Astrocyte (in vitro differentiated cells and primary cell): ENCODE results near the gene CCDC116. TPM values are rescaled to one million over a fixed set of nuclear protein-coding genes. Genes with fewer than 3 reads are reported as not detected.
A peak's percentile ranks its signal among the peaks of the same experiment; 100 is the strongest.

ENCODE experiments used
- DNase-seq: peaks from one replicate; pipeline ENCODE4 v3.0.0-alpha.2; 2010; ENCODE audit warnings: low read depth
- FAIRE-seq: peaks from 2 replicates; lab custom pipeline; 2011; peaks lifted over from hg19 to GRCh38; lab: Jason Lieb, UNC
- H2AFZ ChIP-seq: 2 replicates; pipeline ENCODE4 v1.6.0; 2012; ENCODE audit warnings: low read depth, low read length, inconsistent platforms
- H3K27ac ChIP-seq: 2 replicates; pipeline ENCODE4 v1.5.1; 2011; ENCODE audit warnings: low read depth, low read length, inconsistent platforms
- H3K27me3 ChIP-seq: 2 replicates; pipeline ENCODE4 v1.6.0; 2011; ENCODE audit warnings: low read length, inconsistent platforms; ENCODE audit not compliant: insufficient read depth
- H3K36me3 ChIP-seq: 2 replicates; pipeline ENCODE4 v1.5.1; 2011; ENCODE audit warnings: low read length, inconsistent platforms; ENCODE audit not compliant: insufficient read depth
- H3K4me1 ChIP-seq: 2 replicates; pipeline ENCODE4 v1.5.1; 2011; ENCODE audit warnings: low read length, inconsistent platforms; ENCODE audit not compliant: insufficient read depth
- H3K4me2 ChIP-seq: 2 replicates; pipeline ENCODE4 v1.6.0; 2012; ENCODE audit warnings: low read length, inconsistent platforms
- H3K4me3 ChIP-seq: 2 replicates; pipeline ENCODE4 v1.5.1; 2011; ENCODE audit warnings: low read depth, mild to moderate bottlenecking, low read length, inconsistent platforms; ENCODE audit not compliant: insufficient read depth
- H3K79me2 ChIP-seq: 2 replicates; pipeline ENCODE4 v1.6.0; 2012; ENCODE audit warnings: mild to moderate bottlenecking, low read length, inconsistent platforms; ENCODE audit not compliant: insufficient read depth
- H3K9ac ChIP-seq: 2 replicates; pipeline ENCODE4 v1.6.0; 2012; ENCODE audit warnings: mild to moderate bottlenecking, low read length, inconsistent platforms
- H3K9me3 ChIP-seq: 2 replicates; pipeline ENCODE4 v1.5.1; 2012; ENCODE audit warnings: low read depth, mild to moderate bottlenecking, low read length, inconsistent platforms; ENCODE audit not compliant: insufficient read depth
- H4K20me1 ChIP-seq: 2 replicates; pipeline ENCODE4 v1.6.0; 2012; ENCODE audit warnings: low read length, inconsistent platforms; ENCODE audit not compliant: insufficient read depth
- H3K27ac Mint-ChIP-seq: one replicate; pipeline ENCODE4 v1.8.0; 2021; ENCODE audit warnings: mild to moderate bottlenecking, mixed read lengths; ENCODE audit not compliant: unreplicated experiment
- H3K27me3 Mint-ChIP-seq: one replicate; pipeline ENCODE4 v1.8.0; 2021; ENCODE audit warnings: low read depth, mixed read lengths; ENCODE audit not compliant: unreplicated experiment
- H3K36me3 Mint-ChIP-seq: one replicate; pipeline ENCODE4 v1.8.0; 2021; ENCODE audit warnings: low read depth, mixed read lengths; ENCODE audit not compliant: unreplicated experiment
- H3K4me1 Mint-ChIP-seq: one replicate; pipeline ENCODE4 v1.8.0; 2021; ENCODE audit warnings: low read depth, mixed read lengths; ENCODE audit not compliant: unreplicated experiment
- H3K4me3 Mint-ChIP-seq: one replicate; pipeline ENCODE4 v1.8.0; 2021; ENCODE audit warnings: mild to moderate bottlenecking, moderate library complexity, mixed read lengths; ENCODE audit not compliant: unreplicated experiment
- H3K9me3 Mint-ChIP-seq: one replicate; pipeline ENCODE4 v1.8.0; 2021; ENCODE audit warnings: mild to moderate bottlenecking, mixed read lengths; ENCODE audit not compliant: unreplicated experiment
- EZH2 ChIP-seq: IDR thresholded peaks from 2 replicates; pipeline ENCODE4 v1.6.1; 2012; ENCODE audit warnings: mild to moderate bottlenecking, low read length, inconsistent platforms; ENCODE audit not compliant: insufficient read depth
- total RNA-seq: library from RNA; stranded (reverse); gene quantifications from 2 replicates; pipeline ENCODE4 v1.2.1, GENCODE V29; 2021
- TF ChIP-seq, protein P1 (sequence below): IDR thresholded peaks from 2 replicates; pipeline ENCODE4 v1.5.1; 2011; ENCODE audit warnings: low read depth, mild to moderate bottlenecking, inconsistent platforms, low read length, moderate library complexity; ENCODE audit not compliant: insufficient read depth

The CCDC116 gene
- total RNA-seq, 1 donor from 2014 or later: 0.11 TPM

DNA sequence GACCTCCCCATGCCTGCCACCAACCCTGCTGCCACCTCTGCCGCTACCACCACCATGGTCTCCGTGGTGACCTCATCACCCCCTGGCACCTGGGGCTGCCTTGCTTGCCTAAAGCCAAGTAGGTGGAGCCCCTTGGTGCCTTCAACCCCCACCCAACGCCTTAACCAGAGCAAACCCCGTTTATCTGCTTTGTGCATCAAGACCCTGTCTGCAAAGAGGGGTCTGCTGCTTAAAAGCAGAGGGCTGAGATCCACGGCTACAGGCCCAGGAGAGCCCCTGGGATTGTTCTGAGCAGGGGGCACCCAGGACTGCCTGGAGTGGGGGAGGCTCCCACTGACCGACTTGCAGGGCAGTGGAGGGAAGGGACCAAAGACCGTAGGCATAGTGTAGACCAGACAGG lies 28.3 kb downstream of the CCDC116 start:
- no peak overlapping the region for H3K9ac ChIP-seq
- no peaks in the 10 kb centered on the region for H3K36me3 Mint-ChIP-seq
- no peak overlapping the region for H3K27ac Mint-ChIP-seq
- DNase-seq (no peak), FAIRE-seq (no peak)
- H3K27ac ChIP-seq: no peak overlapping the region
- no peaks in the 10 kb centered on the region for H4K20me1 ChIP-seq
- TF ChIP-seq EZH2: no peak
- TF ChIP-seq, protein P1, sequence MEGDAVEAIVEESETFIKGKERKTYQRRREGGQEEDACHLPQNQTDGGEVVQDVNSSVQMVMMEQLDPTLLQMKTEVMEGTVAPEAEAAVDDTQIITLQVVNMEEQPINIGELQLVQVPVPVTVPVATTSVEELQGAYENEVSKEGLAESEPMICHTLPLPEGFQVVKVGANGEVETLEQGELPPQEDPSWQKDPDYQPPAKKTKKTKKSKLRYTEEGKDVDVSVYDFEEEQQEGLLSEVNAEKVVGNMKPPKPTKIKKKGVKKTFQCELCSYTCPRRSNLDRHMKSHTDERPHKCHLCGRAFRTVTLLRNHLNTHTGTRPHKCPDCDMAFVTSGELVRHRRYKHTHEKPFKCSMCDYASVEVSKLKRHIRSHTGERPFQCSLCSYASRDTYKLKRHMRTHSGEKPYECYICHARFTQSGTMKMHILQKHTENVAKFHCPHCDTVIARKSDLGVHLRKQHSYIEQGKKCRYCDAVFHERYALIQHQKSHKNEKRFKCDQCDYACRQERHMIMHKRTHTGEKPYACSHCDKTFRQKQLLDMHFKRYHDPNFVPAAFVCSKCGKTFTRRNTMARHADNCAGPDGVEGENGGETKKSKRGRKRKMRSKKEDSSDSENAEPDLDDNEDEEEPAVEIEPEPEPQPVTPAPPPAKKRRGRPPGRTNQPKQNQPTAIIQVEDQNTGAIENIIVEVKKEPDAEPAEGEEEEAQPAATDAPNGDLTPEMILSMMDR: no peak
- H3K4me3 ChIP-seq: no peak overlapping the region
- H2AFZ ChIP-seq: no peak overlapping the region
- H3K79me2 ChIP-seq: no peaks in the 10 kb centered on the region
- no peak overlapping the region for H3K4me2 ChIP-seq
- H3K4me1 ChIP-seq: peaks cover 7% of the 10 kb centered on the region
- no peak overlapping the region for H3K4me3 Mint-ChIP-seq
- peaks cover 16% of the 10 kb centered on the region for H3K27me3 Mint-ChIP-seq
- no peaks in the 10 kb centered on the region for H3K9me3 Mint-ChIP-seq
- no peaks in the 10 kb centered on the region for H3K9me3 ChIP-seq
- no peaks in the 10 kb centered on the region for H3K36me3 ChIP-seq
- H3K27me3 ChIP-seq: no peaks in the 10 kb centered on the region
- no peaks in the 10 kb centered on the region for H3K4me1 Mint-ChIP-seq

DNA sequence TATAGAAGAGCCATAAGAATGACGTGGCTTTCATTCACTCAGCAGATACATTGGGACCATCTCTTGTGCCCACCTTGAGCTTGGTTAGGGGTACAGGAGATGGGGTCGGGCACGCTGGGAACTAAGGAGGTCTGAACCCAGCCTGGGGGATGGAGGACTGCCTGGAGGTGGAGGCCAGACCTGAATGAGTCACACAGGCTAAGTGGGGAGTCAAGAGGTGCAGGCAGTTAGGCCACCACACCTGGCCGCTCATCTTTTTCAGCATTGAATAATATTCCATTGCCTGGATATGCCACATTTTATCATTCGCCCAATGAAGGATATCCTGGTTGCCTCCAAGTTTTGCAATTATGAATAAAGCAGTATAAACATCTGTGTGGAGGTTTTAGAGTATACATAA lies 29.4 kb downstream of the CCDC116 start:
- H4K20me1 ChIP-seq: no peaks in the 10 kb centered on the region
- no peaks in the 10 kb centered on the region for H3K36me3 Mint-ChIP-seq
- FAIRE-seq (no peak), DNase-seq (no peak)
- no peaks in the 10 kb centered on the region for H3K9me3 ChIP-seq
- H3K27ac Mint-ChIP-seq: no peak overlapping the region
- no peaks in the 10 kb centered on the region for H3K9me3 Mint-ChIP-seq
- no peak overlapping the region for H2AFZ ChIP-seq
- no peak overlapping the region for H3K27ac ChIP-seq
- H3K4me1 Mint-ChIP-seq: peaks cover 2% of the 10 kb centered on the region
- no peaks in the 10 kb centered on the region for H3K36me3 ChIP-seq
- H3K4me2 ChIP-seq: no peak overlapping the region
- no peaks in the 10 kb centered on the region for H3K27me3 ChIP-seq
- H3K4me3 ChIP-seq: no peak overlapping the region
- peaks cover 13% of the 10 kb centered on the region for H3K27me3 Mint-ChIP-seq
- H3K4me3 Mint-ChIP-seq: no peak overlapping the region
- H3K9ac ChIP-seq: no peak overlapping the region
- peaks cover 6% of the 10 kb centered on the region for H3K4me1 ChIP-seq
- peaks cover 9% of the 10 kb centered on the region for H3K79me2 ChIP-seq
- TF ChIP-seq EZH2: no peak
- TF ChIP-seq, protein P1: no peak

- no peaks in the 10 kb centered on the region for H3K9me3 ChIP-seq
- H3K4me3 ChIP-seq: no peak overlapping the region
- no peaks in the 10 kb centered on the region for H3K27me3 ChIP-seq
- H3K9ac ChIP-seq: no peak overlapping the region
- H2AFZ ChIP-seq: no peak overlapping the region
- no peak overlapping the region for H3K27ac ChIP-seq
- Mint-ChIP-seq H3K27ac (no peak overlapping the region), H3K27me3 (peaks cover 12% of the 10 kb centered on the region), H3K36me3 (peaks cover 2% of the 10 kb centered on the region), H3K4me3 (peak overlapping the region; percentile 60), H3K9me3 (no peaks in the 10 kb centered on the region), H3K4me1 (peaks cover 4% of the 10 kb centered on the region)
- H4K20me1 ChIP-seq: no peaks in the 10 kb centered on the region
- no peak for FAIRE-seq
- H3K4me2 ChIP-seq: no peak overlapping the region
- TF ChIP-seq, protein P1: no peak
- no peak for TF ChIP-seq EZH2
- no peaks in the 10 kb centered on the region for H3K36me3 ChIP-seq
- H3K79me2 ChIP-seq: peaks cover 18% of the 10 kb centered on the region
- no peak for DNase-seq
- no peaks in the 10 kb centered on the region for H3K4me1 ChIP-seq
These were observed 31.2 kb downstream of the CCDC116 start for GRCh38 chr22:21663738-21664137.
